IPS-11a (cell line): ENCODE data around the gene BTBD2.

Experiments used
- H3K4me3 ChIP-seq: one replicate; pipeline ENCODE4 v1.5.1; 2013; ENCODE audit warnings: low read depth, low read length, control low read depth

The BTBD2 gene

GRCh38 chr19:2050991-2051772 is 35.7 kb upstream of the BTBD2 start, which contains the start of gene MKNK2:
Gene MKNK2 (minus strand): TSS chr19:2051244. CDS start chr19:2050851, 393 bp downstream.
- peak within 1 kb of the TSS; percentile 76 for H3K4me3 ChIP-seq

GRCh38 chr19:2050349-2050990 is 35.0 kb upstream of the BTBD2 start:
- peak overlapping the region; percentile 76 for H3K4me3 ChIP-seq

DNA sequence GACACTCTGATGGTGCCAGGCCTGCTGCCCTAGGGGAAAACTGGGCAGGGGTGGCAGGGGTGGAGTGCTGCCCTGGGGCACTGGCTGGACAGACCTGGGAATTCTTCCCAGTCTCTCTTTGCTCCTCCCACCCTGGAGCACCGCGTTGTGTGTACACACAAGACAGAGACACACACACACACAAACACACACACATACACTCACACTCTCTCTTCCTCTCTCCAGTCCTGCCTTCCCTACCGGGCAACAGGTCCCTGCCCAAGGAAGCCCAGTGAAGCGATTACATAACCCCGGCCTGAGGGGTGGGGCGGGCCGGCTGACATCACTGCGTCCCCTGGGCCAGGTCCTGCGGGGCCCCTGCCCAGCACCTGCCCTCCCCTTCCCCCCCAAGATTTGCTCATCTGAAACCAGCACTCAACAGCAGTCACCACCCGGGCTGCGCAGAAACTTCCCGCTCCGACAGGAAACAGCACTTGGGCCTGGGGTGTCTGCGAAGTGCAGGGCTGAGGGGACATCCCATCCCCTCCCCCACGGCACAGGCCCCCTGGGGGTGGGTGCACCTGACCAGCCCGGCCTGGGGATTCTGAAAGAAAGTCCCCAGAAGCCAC is 34.3 kb upstream of the BTBD2 start:
- peak overlapping the region; percentile 76 for H3K4me3 ChIP-seq

DNA sequence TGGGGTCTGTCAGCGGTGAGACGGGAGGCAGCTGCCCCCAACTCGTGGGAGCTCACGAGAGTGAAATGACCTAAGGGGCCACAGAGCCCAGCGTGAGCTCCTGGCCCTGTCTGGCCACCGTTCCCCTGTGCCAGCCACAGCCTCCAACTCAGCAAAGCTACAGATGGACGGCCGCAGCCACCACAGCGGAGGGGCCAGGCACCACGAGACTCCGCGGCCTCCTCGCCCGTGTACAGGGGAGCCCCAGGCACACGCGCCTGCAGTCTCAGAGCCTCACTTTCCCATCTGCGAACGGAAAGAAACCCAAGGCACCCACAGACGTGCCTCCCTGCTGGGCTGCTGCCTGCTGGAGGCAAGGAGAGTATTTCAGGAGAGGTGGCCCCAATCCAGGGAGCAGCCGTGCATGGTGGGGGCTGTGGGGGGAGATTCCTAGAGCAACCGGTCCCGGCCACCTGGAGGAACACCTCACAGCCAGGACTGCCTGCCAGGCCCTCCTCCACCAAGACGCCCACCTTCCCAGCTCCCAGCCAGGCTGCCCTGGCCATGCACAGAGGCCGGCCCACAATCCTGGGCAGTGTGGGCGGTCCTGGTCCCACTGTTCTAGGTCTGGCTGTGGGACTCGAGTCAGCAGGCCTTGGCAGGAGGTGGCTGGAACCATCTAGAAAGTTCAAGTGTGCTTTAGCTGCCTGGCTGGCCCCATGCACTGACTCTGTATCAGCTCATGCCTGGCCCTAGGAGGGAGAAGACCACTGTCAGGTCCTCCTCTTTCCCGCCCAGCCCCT is 33.6 kb upstream of the BTBD2 start:
- peak overlapping the region; percentile 76 for H3K4me3 ChIP-seq

DNA sequence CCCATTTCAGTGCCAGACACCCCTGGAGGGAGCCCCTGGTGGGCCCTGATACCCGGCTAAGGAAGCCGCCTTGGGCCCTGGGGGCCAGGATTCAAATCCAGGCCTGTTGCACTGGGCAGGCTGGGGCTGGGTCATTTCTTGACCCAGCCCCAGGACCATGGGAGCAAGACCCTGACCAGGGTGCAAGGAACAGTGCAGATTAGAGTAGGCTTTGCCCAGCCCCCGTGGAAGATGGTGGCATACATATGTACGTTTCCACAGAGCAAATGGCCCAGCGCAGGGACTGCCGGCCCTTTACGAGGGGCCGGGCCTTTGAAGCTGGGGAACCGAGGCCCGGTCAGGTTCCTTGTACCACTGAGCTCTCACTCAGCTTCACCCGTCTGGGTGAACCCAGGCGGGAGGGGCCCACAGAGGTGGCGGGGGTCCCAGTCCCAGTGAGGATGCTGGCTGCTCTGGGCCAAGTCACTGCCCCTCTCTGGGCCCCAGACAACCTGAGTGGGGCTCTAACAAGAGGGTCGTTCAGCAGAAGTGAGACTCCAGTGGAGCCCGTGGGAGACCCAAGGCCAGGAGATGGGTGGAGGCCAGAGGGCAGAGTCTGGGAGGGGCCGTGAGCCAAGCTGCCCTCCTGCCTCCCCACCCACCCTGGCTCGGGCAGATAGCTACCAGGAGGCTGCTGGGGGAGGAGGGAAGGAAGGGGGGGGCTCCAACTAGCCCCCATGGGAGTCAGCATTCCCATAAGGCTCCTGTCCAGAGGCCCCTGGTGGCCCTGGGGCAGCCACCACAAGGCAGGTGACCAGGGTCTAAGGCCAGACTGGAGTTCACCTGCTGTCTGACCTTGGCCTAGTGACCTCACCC is 32.8 kb upstream of the BTBD2 start:
- no peak overlapping the region for H3K4me3 ChIP-seq

- no peak overlapping the region for H3K4me3 ChIP-seq
Measured at GRCh38 chr19:2047449-2048103, 32.1 kb upstream of the BTBD2 start.

DNA sequence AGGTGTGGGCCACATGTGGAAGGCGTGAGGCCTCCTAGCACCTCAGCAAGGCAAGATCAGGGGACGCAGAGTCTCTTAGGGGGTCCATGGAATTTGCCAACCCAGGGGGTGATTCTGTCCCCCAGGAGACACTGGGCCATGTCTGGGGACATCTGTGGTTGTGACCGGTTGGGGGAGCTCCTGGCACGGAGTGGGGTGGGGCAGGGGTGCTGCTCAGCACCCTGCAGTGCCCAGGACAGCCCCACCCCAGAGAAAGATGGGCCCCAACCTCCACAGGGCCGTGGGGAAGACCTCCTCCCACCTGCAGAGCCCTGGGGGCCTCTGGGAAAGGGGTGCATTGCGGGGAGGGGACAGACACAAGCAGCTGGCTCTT is 31.5 kb upstream of the BTBD2 start:
- H3K4me3 ChIP-seq, result no peak overlapping the region

DNA sequence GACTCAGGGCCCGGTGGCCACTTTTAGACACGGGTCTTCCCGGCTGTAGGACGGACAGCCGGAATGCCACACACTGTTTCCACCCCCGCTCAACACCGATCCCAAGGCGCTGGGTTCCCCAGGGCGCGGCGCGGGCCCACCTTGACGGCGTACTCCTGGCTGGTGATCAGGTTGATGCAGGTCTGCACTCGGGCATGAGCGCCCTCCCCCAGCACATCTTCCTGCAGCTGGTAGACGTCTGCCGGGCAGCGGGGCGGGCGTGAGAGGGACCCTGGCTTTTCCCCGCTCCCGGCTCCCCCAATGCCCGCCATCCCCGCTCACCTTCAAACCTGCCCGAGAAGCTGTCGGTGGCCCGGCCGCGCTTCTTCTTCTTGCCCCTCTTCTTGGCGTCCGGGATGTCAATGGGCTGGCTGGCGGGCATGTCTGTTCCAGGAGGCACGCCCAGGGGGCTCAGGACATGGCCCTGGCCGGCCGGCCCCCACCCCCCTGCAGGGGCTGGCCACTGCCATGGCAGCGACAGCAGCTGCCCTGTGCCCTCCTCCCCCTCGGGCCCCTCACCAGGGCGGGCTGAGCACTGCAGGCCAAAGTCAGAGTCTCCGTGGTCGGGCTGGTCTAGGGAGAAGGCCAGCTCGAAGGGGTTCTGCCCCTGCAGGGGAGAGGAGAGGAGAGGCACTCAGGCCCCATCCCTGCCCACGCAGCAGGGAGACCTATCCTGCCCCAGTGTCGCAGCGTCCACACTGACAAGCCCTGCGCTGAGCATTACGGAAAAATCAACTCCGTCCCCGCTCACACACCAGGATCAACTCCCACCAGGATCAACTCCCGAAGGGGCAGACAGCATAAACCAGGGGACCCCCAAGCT is 30.8 kb upstream of the BTBD2 start:
- H3K4me3 ChIP-seq, result no peak overlapping the region

GRCh38 chr19:2045501-2046045 is 30.1 kb upstream of the BTBD2 start:
- no peak overlapping the region for H3K4me3 ChIP-seq

GRCh38 chr19:2044709-2045500 is 29.4 kb upstream of the BTBD2 start:
- H3K4me3 ChIP-seq, result no peak overlapping the region

DNA sequence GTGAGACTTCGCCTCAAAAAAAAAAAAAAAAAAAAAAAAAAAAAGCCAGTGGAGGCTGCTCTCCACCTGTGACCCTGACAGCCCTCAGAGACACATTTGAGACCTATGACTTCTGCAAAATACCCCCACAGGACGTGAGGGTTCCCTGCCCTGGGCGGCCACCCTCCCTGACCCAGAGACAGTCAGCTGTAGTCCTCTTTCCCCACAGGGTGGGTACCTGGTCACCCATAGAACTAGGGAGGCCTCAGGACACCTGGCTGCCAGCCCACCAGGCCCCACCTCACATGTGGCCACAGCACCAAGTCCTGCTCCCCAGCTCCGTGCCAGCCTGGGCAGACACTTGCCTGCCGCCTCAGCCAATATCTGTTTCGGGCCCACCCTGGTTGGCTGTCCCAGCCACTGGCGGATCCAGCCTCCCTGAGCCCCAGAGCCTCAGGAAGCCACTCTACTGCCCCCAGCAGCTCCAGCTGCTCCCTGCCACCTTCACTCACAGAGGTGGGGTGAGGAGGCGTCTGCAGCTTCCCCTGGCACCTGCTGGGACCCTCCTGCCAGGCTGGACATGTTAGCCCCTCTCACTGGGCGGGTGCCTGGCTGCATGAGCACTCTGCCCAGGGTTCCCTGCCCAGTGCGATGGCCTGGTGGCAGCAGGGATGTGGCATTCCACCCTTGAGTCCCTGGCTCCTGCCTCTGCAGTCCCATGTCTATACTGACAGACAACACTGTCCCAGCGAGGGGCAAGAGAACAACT is 28.6 kb upstream of the BTBD2 start:
- no peak overlapping the region for H3K4me3 ChIP-seq

DNA sequence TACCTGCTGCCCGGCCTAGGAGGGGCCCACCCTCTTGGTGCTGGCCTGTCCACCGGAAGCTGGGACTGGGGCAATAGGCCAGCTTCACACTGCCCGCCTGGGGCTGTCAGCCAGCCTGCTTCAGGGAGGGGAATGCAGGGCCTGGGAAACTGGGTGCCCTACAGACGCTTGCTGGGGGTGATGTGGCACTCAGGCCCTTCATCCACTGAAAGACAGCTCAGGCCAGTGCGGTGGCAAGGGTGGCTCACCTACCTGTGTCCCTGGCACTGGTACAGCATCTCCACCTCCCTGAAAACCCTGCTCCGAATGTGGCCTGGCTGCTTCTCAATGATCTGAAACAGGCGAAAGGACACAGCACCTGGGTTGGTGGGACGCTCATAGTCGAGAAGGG is 27.7 kb upstream of the BTBD2 start:
- H3K4me3 ChIP-seq, result no peak overlapping the region

- no peak overlapping the region for H3K4me3 ChIP-seq
Measured at GRCh38 chr19:2042485-2043250, 27.2 kb upstream of the BTBD2 start.

DNA sequence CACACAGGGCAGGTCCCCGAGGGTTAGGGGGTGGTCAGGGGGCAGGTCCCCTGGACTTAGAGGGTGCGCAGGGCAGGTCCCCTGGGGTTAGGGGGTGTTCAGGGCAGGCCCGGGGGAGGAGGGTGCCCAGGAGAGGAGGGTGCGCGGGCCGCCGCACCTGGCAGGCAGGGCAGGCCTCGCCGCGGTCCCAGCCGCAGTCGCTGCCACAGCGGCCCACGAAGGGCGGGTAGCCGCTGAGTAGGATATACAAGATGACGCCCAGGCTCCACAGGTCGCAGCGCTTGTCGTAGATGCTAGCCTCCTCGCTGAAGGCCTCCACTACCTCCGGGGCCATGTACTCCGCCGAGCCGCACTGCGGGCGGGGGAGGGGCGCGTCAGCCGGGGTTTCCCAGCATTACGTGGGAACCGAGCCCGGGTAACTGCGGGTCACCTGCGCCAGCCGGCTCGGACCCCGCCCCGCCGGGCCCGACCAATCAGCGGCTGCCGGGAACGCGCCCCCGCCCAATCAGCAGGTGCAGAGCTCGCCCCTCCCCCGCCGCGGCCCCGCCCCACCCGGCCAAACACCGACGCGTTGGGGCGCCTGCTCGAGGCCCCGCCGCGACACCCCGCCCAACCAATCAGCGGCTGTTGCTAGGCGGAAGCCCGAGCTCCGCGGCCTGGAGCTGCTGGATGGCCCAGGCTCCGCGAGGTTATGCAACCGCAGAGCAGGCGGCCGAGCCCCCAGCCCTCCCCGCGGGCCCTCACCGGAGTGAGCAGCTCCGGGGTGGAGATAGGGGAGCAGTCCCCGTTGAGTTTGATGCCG is 26.4 kb upstream of the BTBD2 start:
- H3K4me3 ChIP-seq, result no peak overlapping the region

DNA sequence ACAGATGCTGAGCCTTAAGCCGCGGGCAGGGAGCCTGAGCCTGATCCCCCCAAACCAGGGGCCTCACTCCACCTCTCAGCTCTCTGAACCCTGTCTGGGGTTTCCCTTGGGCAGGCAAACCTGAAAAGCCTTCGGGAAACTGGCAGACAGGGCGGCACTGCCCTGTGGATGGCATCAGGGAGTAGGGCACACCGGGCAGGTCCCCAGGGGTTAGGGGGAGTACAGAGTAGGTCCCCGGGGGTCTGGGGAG is 25.8 kb upstream of the BTBD2 start:
- H3K4me3 ChIP-seq, result no peak overlapping the region
